Measurements from ENCODE around the gene HMCN2.

DNA sequence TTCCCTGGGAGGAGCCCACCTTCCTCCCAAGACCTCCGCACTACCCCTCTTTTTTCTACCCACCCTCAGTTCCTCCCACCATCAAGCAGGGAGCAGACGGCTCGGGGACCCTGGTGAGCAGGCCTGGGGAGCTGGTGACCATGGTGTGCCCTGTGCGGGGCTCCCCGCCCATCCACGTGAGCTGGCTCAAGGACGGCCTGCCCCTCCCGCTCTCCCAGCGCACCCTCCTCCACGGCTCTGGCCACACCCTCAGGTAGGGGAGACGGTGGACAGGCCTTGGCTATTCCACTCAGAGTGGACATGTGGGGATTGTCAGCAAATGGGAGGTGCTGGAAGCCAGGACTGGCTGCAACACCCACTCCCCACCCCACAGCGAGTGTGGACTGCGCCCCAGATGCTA is 126.3 kb downstream of the HMCN2 start:
- no peak for TF ChIP-seq EP300 (IDR thresholded peaks at IDR 0.05; ENCODE audit: borderline replicate concordance in 1 of 2, low read depth in 1 of 2, low read length in 1 of 2)
- TF ChIP-seq, protein P1, sequence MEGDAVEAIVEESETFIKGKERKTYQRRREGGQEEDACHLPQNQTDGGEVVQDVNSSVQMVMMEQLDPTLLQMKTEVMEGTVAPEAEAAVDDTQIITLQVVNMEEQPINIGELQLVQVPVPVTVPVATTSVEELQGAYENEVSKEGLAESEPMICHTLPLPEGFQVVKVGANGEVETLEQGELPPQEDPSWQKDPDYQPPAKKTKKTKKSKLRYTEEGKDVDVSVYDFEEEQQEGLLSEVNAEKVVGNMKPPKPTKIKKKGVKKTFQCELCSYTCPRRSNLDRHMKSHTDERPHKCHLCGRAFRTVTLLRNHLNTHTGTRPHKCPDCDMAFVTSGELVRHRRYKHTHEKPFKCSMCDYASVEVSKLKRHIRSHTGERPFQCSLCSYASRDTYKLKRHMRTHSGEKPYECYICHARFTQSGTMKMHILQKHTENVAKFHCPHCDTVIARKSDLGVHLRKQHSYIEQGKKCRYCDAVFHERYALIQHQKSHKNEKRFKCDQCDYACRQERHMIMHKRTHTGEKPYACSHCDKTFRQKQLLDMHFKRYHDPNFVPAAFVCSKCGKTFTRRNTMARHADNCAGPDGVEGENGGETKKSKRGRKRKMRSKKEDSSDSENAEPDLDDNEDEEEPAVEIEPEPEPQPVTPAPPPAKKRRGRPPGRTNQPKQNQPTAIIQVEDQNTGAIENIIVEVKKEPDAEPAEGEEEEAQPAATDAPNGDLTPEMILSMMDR (IDR thresholded peaks at IDR 0.05) = no peak
- TF ChIP-seq TAF1 (IDR thresholded peaks at IDR 0.05; ENCODE audit: borderline replicate concordance, low read depth, low read length) = no peak
- TF ChIP-seq SMC3 (IDR thresholded peaks at IDR 0.05; ENCODE audit: low read depth, low read length) = no peak
- TF ChIP-seq, protein P2, sequence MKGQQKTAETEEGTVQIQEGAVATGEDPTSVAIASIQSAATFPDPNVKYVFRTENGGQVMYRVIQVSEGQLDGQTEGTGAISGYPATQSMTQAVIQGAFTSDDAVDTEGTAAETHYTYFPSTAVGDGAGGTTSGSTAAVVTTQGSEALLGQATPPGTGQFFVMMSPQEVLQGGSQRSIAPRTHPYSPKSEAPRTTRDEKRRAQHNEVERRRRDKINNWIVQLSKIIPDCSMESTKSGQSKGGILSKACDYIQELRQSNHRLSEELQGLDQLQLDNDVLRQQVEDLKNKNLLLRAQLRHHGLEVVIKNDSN (IDR thresholded peaks at IDR 0.05; ENCODE audit: borderline replicate concordance, low read depth) = no peak
- TF ChIP-seq, protein P3, sequence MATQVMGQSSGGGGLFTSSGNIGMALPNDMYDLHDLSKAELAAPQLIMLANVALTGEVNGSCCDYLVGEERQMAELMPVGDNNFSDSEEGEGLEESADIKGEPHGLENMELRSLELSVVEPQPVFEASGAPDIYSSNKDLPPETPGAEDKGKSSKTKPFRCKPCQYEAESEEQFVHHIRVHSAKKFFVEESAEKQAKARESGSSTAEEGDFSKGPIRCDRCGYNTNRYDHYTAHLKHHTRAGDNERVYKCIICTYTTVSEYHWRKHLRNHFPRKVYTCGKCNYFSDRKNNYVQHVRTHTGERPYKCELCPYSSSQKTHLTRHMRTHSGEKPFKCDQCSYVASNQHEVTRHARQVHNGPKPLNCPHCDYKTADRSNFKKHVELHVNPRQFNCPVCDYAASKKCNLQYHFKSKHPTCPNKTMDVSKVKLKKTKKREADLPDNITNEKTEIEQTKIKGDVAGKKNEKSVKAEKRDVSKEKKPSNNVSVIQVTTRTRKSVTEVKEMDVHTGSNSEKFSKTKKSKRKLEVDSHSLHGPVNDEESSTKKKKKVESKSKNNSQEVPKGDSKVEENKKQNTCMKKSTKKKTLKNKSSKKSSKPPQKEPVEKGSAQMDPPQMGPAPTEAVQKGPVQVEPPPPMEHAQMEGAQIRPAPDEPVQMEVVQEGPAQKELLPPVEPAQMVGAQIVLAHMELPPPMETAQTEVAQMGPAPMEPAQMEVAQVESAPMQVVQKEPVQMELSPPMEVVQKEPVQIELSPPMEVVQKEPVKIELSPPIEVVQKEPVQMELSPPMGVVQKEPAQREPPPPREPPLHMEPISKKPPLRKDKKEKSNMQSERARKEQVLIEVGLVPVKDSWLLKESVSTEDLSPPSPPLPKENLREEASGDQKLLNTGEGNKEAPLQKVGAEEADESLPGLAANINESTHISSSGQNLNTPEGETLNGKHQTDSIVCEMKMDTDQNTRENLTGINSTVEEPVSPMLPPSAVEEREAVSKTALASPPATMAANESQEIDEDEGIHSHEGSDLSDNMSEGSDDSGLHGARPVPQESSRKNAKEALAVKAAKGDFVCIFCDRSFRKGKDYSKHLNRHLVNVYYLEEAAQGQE (IDR thresholded peaks at IDR 0.05; ENCODE audit: low read depth, low read length) = no peak
- TF ChIP-seq, protein P4, sequence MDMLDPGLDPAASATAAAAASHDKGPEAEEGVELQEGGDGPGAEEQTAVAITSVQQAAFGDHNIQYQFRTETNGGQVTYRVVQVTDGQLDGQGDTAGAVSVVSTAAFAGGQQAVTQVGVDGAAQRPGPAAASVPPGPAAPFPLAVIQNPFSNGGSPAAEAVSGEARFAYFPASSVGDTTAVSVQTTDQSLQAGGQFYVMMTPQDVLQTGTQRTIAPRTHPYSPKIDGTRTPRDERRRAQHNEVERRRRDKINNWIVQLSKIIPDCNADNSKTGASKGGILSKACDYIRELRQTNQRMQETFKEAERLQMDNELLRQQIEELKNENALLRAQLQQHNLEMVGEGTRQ (IDR thresholded peaks at IDR 0.05; ENCODE audit: borderline replicate concordance, low read depth, low read length) = no peak
- TF ChIP-seq YY1 (IDR thresholded peaks at IDR 0.05; ENCODE audit: low read depth) = no peak
- TF ChIP-seq, protein P5, sequence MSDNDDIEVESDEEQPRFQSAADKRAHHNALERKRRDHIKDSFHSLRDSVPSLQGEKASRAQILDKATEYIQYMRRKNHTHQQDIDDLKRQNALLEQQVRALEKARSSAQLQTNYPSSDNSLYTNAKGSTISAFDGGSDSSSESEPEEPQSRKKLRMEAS (IDR thresholded peaks at IDR 0.05; ENCODE audit: low read depth) = no peak
